ENCODE measurements around the gene CCDC51. TPM values are rescaled to one million over a fixed set of nuclear protein-coding genes. Genes with fewer than 3 reads are reported as not detected.

Gene CCDC51
- polyA plus RNA-seq, 1 of the 3 experiments (the other 2 are of a cell fraction), result 24.2 TPM

DNA sequence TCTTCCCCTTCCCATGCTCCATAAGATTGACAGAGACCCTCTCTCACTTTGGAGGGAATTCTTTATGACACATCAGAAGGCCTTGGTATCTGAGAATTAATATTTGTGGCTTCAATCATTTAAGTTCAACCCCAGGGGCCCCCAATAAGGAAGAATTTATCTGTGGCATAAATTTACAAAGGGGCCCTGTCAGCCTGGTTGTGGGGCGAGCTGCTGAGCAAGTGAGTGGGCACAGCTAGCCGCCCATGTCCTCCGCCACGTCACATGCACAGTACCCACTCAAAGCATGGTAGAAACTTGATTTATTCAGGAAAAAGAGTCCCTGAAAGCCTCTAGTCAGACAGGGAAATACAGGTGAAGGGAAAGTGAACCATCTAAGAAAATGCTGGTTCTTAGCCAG is 23.4 kb downstream of the CCDC51 start (continued):
- TF ChIP-seq, protein P1, sequence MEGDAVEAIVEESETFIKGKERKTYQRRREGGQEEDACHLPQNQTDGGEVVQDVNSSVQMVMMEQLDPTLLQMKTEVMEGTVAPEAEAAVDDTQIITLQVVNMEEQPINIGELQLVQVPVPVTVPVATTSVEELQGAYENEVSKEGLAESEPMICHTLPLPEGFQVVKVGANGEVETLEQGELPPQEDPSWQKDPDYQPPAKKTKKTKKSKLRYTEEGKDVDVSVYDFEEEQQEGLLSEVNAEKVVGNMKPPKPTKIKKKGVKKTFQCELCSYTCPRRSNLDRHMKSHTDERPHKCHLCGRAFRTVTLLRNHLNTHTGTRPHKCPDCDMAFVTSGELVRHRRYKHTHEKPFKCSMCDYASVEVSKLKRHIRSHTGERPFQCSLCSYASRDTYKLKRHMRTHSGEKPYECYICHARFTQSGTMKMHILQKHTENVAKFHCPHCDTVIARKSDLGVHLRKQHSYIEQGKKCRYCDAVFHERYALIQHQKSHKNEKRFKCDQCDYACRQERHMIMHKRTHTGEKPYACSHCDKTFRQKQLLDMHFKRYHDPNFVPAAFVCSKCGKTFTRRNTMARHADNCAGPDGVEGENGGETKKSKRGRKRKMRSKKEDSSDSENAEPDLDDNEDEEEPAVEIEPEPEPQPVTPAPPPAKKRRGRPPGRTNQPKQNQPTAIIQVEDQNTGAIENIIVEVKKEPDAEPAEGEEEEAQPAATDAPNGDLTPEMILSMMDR (IDR thresholded peaks at IDR 0.05), result no peak
- TF ChIP-seq FOSL2 (IDR thresholded peaks at IDR 0.05; ENCODE audit: borderline replicate concordance, low read depth) (no peak), CHD2 (IDR thresholded peaks at IDR 0.05; ENCODE audit: low read length, partially characterized antibody) (no peak), TAF1 (IDR thresholded peaks at IDR 0.05; ENCODE audit: borderline replicate concordance, low read depth, low read length) (no peak)
- TF ChIP-seq, protein P2, sequence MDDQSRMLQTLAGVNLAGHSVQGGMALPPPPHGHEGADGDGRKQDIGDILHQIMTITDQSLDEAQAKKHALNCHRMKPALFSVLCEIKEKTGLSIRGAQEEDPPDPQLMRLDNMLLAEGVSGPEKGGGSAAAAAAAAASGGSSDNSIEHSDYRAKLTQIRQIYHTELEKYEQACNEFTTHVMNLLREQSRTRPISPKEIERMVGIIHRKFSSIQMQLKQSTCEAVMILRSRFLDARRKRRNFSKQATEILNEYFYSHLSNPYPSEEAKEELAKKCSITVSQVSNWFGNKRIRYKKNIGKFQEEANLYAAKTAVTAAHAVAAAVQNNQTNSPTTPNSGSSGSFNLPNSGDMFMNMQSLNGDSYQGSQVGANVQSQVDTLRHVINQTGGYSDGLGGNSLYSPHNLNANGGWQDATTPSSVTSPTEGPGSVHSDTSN (IDR thresholded peaks at IDR 0.05), result no peak

DNA sequence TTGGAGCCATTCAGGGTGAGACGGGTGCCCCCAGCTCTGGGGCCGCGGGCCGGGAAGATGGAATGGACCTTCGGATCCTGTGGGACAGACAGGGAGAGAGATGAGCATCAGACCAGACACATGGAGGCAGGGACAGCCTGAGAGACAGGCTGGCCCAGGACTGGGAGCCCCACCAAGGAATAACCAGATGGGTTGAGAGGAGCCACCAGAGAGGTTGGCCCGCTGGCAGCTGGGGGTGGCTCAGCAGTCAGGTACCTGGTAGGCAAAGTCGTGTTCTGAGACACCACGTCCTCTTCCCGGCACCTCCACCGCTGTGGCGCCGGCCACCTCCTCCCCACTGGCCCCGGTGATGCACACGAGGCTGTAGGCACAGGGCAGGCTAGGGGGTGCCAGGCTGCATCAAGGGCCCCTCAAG is 23.8 kb downstream of the CCDC51 start:
- no peaks in the 10 kb centered on the region for H3F3A ChIP-seq (replicated peaks; ENCODE audit: insufficient read depth)
- peaks cover 0 to 74% of the 10 kb centered on the region in 2 experiments for H3K36me3 ChIP-seq (replicated peaks in 1 of 2; ENCODE audit: control insufficient read depth in 1 of 2, insufficient read depth in 2 of 2, low read length in 1 of 2)
- H3K27ac ChIP-seq (ENCODE audit: low read depth in 2 of 2, low read length in 1 of 2), result no peak overlapping the region
- H3K9ac ChIP-seq, result no peak overlapping the region
- H3K4me1 ChIP-seq (ENCODE audit: control insufficient read depth in 1 of 2, insufficient read depth in 2 of 2, low read depth in 1 of 2, low read length in 1 of 2), result peaks cover 0 to 3% of the 10 kb centered on the region in 2 experiments; a peak in 1 of 4 replicates
- no peaks in the 10 kb centered on the region for H3K9me2 ChIP-seq
- DNase-seq, result no peak
- H3K27me3 ChIP-seq (ENCODE audit: insufficient read depth), result no peaks in the 10 kb centered on the region
- no peaks in the 10 kb centered on the region for H3K79me2 ChIP-seq (ENCODE audit: insufficient read depth)
- POLR2A ChIA-PET, result no interaction called here
- TF ChIP-seq NFIC (IDR thresholded peaks at IDR 0.05; ENCODE audit: borderline replicate concordance) (no peak), FOXM1 (IDR thresholded peaks at IDR 0.05; ENCODE audit: low read depth) (no peak), RAD21 (IDR thresholded peaks at IDR 0.05; ENCODE audit: low read length) (no peak), POLR2AphosphoS5 (IDR thresholded peaks at IDR 0.05; ENCODE audit: low read depth, low read length) (no peak), RCOR1 (IDR thresholded peaks at IDR 0.05; ENCODE audit: low read length) (no peak), TCF12 (IDR thresholded peaks at IDR 0.05) (no peak), YY1 (IDR thresholded peaks at IDR 0.05; ENCODE audit: low read depth) (no peak), EZH2phosphoT487 (IDR thresholded peaks at IDR 0.05; ENCODE audit: borderline replicate concordance, low read depth) (no peak), FOXJ3 (CRISPR knock-in tag; IDR thresholded peaks at IDR 0.05) (no peak), MXI1 (IDR thresholded peaks at IDR 0.05; ENCODE audit: low read depth, low read length) (no peak), ELF1 (IDR thresholded peaks at IDR 0.05) (no peak), USF2 (IDR thresholded peaks at IDR 0.05; ENCODE audit: borderline replicate concordance, low read depth, low read length) (no peak), ZBTB33 (IDR thresholded peaks at IDR 0.05; ENCODE audit: borderline replicate concordance, low read depth) (no peak)
- TF ChIP-seq, protein P3, sequence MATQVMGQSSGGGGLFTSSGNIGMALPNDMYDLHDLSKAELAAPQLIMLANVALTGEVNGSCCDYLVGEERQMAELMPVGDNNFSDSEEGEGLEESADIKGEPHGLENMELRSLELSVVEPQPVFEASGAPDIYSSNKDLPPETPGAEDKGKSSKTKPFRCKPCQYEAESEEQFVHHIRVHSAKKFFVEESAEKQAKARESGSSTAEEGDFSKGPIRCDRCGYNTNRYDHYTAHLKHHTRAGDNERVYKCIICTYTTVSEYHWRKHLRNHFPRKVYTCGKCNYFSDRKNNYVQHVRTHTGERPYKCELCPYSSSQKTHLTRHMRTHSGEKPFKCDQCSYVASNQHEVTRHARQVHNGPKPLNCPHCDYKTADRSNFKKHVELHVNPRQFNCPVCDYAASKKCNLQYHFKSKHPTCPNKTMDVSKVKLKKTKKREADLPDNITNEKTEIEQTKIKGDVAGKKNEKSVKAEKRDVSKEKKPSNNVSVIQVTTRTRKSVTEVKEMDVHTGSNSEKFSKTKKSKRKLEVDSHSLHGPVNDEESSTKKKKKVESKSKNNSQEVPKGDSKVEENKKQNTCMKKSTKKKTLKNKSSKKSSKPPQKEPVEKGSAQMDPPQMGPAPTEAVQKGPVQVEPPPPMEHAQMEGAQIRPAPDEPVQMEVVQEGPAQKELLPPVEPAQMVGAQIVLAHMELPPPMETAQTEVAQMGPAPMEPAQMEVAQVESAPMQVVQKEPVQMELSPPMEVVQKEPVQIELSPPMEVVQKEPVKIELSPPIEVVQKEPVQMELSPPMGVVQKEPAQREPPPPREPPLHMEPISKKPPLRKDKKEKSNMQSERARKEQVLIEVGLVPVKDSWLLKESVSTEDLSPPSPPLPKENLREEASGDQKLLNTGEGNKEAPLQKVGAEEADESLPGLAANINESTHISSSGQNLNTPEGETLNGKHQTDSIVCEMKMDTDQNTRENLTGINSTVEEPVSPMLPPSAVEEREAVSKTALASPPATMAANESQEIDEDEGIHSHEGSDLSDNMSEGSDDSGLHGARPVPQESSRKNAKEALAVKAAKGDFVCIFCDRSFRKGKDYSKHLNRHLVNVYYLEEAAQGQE (IDR thresholded peaks at IDR 0.05; ENCODE audit: low read depth, low read length), result no peak
- H2AFZ ChIP-seq (ENCODE audit: low read depth), result no peak overlapping the region
- CTCF ChIA-PET, result interaction anchor here (1.2 to 14.1 kb wide), 4 partner anchors 16 to 116 kb away, joined by 3 to 156 read pairs (median 32); partner anchors contain the start of gene ATRIP
- no peaks in the 10 kb centered on the region for H3K9me3 ChIP-seq
- H4K20me1 ChIP-seq (ENCODE audit: insufficient read depth), result no peaks in the 10 kb centered on the region
- 97% methylated on average over 5 of the region's 14 CpGs for WGBS (ENCODE audit: low lambda C conversion rate)
- no peak overlapping the region for H3K4me2 ChIP-seq
- H3K4me3 ChIP-seq (ENCODE audit: low read depth in 2 of 2, low read length in 1 of 2), result no peak overlapping the region
